K562 (cell line): ENCODE results near the gene PPP1R15A. TPM values are rescaled to one million over a fixed set of nuclear protein-coding genes. Genes with fewer than 3 reads are reported as not detected.

ENCODE experiments used
- CBX3 ChIP-seq, 2 experiments: IDR thresholded peaks; 1 replicate in 1 of 2; 2 replicates in 1 of 2; pipeline ENCODE4 v1.6.1; 2012; ENCODE audit warnings: inconsistent platforms in 2 of 2, low read length in 2 of 2, borderline replicate concordance in 1 of 2, control low read depth in 1 of 2
- EP300 ChIP-seq: IDR thresholded peaks from 2 replicates; pipeline ENCODE4 v1.6.1; 2012; ENCODE audit warnings: low read length, improper control_type of control experiment
- ETS2 ChIP-seq: IDR thresholded peaks from 2 replicates; pipeline ENCODE4 v1.6.1; 2016; ENCODE audit warnings: borderline replicate concordance, missing genetic modification characterization, mild to moderate bottlenecking, moderate library complexity, missing compliant biosample characterization; ENCODE audit not compliant: poor library complexity, severe bottlenecking
- GABPA ChIP-seq: fragments of 200-800 bp; sonication (Bioruptor generic); conservative IDR thresholded peaks from 2 replicates; pipeline ENCODE4 v1.6.1; 2016; ENCODE audit warnings: low read depth, missing genetic modification characterization, missing compliant biosample characterization
- MBD2 ChIP-seq: sonication (generic); IDR thresholded peaks from 2 replicates; pipeline ENCODE4 v1.6.1; 2016; ENCODE audit warnings: low read depth, borderline replicate concordance
- MTA1 ChIP-seq: fragments of 450-650 bp; IDR thresholded peaks from 2 replicates; pipeline ENCODE4 v1.6.1; 2017; ENCODE audit warnings: borderline replicate concordance
- NCOA1 ChIP-seq: fragments of 450-650 bp; IDR thresholded peaks from 2 replicates; pipeline ENCODE4 v1.6.1; 2016; ENCODE audit warnings: low read depth
- NFE2 ChIP-seq: IDR thresholded peaks from 2 replicates; pipeline ENCODE4 v1.6.1; 2014; ENCODE audit warnings: antibody characterized with exemption, low read depth
- NFIC ChIP-seq: fragments of 450-650 bp; IDR thresholded peaks from 2 replicates; pipeline ENCODE4 v1.6.1; 2017; ENCODE audit warnings: mild to moderate bottlenecking, inconsistent platforms
- NR2C1 ChIP-seq, 2 experiments: fragments of 450-650 bp; IDR thresholded peaks; 2 replicates each; pipeline ENCODE4 v1.6.1; 2017; ENCODE audit warnings: mild to moderate bottlenecking in 2 of 2, antibody characterized with exemption in 1 of 2, inconsistent platforms in 1 of 2, missing compliant biosample characterization in 1 of 2, missing genetic modification characterization in 1 of 2
- PTRF ChIP-seq: fragments of 450-650 bp; IDR thresholded peaks from 2 replicates; pipeline ENCODE4 v1.6.1; 2016; ENCODE audit warnings: mild to moderate bottlenecking, missing genetic modification characterization, missing compliant biosample characterization
- RBFOX2 ChIP-seq: fragments of 200-400 bp; formaldehyde crosslinking; IDR thresholded peaks from 2 replicates; pipeline ENCODE4 v1.6.1; 2017; ENCODE audit warnings: low read depth, mild to moderate bottlenecking, low read length, moderate library complexity
- SP1 ChIP-seq: sonication (generic); formaldehyde crosslinking; IDR thresholded peaks from 2 replicates; pipeline ENCODE4 v1.8.1; 2022; ENCODE audit warnings: mild to moderate bottlenecking, missing genetic modification reagents
- SREBF2 ChIP-seq: sonication (generic); formaldehyde crosslinking; IDR thresholded peaks from 2 replicates; pipeline ENCODE4 v1.4.0; 2020; ENCODE audit warnings: mild to moderate bottlenecking, missing genetic modification reagents
- SUPT5H ChIP-seq: fragments of 450-650 bp; IDR thresholded peaks from 2 replicates; pipeline ENCODE4 v1.6.1; 2016
- THRAP3 ChIP-seq: fragments of 450-650 bp; IDR thresholded peaks from 2 replicates; pipeline ENCODE4 v1.6.1; 2016; ENCODE audit warnings: mild to moderate bottlenecking, inconsistent platforms, borderline replicate concordance
- TSC22D4 ChIP-seq: fragments of 450-650 bp; IDR thresholded peaks from 2 replicates; pipeline ENCODE4 v1.6.1; 2016; ENCODE audit warnings: missing genetic modification characterization, missing biosample characterization, control low read depth
- ZC3H8 ChIP-seq: fragments of 450-650 bp; IDR thresholded peaks from 2 replicates; pipeline ENCODE4 v1.6.1; 2017
- ZNF134 ChIP-seq: fragments of 250-450 bp; sonication (Bioruptor Pico); conservative IDR thresholded peaks from 2 replicates; pipeline ENCODE4 v1.4.0; 2020
- ZNF143 ChIP-seq: sonication (generic); formaldehyde crosslinking; IDR thresholded peaks from 2 replicates; pipeline ENCODE4 v1.9.0; 2022; ENCODE audit warnings: mild to moderate bottlenecking, missing genetic modification reagents
- ZNF197 ChIP-seq: fragments of 200-800 bp; sonication (Bioruptor generic); IDR thresholded peaks from 2 replicates; pipeline ENCODE4 v1.6.1; 2016; ENCODE audit warnings: low read depth, missing genetic modification characterization, missing compliant biosample characterization
- ZNF436 ChIP-seq: fragments of 250-450, 450-650 bp; sonication (Bioruptor Pico); formaldehyde crosslinking; IDR thresholded peaks from 2 replicates; pipeline ENCODE4 v1.7.0; 2020; ENCODE audit warnings: mild to moderate bottlenecking
- ZNF551 ChIP-seq: fragments of 250-450 bp; sonication (Bioruptor Pico); IDR thresholded peaks from 2 replicates; pipeline ENCODE4 v1.5.0; 2021; ENCODE audit warnings: mild to moderate bottlenecking, moderate library complexity
- ZNF609 ChIP-seq: sonication (generic); formaldehyde crosslinking; IDR thresholded peaks from 2 replicates; pipeline ENCODE4 v1.8.1; 2023; ENCODE audit warnings: missing genetic modification reagents, mild to moderate bottlenecking, borderline replicate concordance
- ZNF644 ChIP-seq: fragments of 200-800 bp; sonication (Bioruptor generic); IDR thresholded peaks from 2 replicates; pipeline ENCODE4 v1.6.1; 2016; ENCODE audit warnings: low read depth, missing genetic modification characterization, missing compliant biosample characterization
- polyA plus RNA-seq, 8 experiments: library from polyadenylated mRNA; depleted of rRNA in 4 of 8; stranded (reverse) in 5 of 8; unstranded in 3 of 8; fragments of >200 nt; fragmentation: Nextera tagmentation in 2 of 8; fragmentation: Illumina TruSeq in 1 of 8; extraction: Ambion mirVana in 2 of 8; extraction: Trizol in 1 of 8; gene quantifications; 2 replicates each; pipeline versions ENCODE4 v1.2.1 to v1.2.3, GENCODE V29; 2011 to 2014; ENCODE audit warnings: inconsistent platforms in 1 of 8, missing spikeins in 1 of 8
- total RNA-seq, 7 experiments: library from RNA; depleted of rRNA in 6 of 7; stranded (reverse); fragments of >200 nt in 6 of 7; fragmentation: Illumina TruSeq in 2 of 7; extraction: Trizol in 2 of 7; gene quantifications; 2 replicates each; pipeline versions ENCODE4 v1.2.1 to v1.2.3, GENCODE V29; 2011 to 2021; ENCODE audit warnings: low replicate concordance in 1 of 7
- TF ChIP-seq, protein P1 (sequence below): sonication (generic); formaldehyde crosslinking; IDR thresholded peaks from 2 replicates; pipeline ENCODE4 v1.8.1; 2022; ENCODE audit warnings: missing genetic modification reagents

Gene PPP1R15A
- total and polyA plus RNA-seq, 9 of the 15 experiments (the other 6 are each of a cell fraction or from before 2014, with no cell fraction given), result 0.42 to 73.7 (median 44.0) TPM

- peak; percentile 52; the same call in 1 of the 2 replicates for TF ChIP-seq NR2C1 (IDR thresholded peaks at IDR 0.05)
- peak; percentile 52; the same call in 1 of the 2 replicates for TF ChIP-seq NR2C1 (tag; IDR thresholded peaks at IDR 0.05)
- TF ChIP-seq GABPA, result no peak; the same call in 1 of the 2 replicates
- TF ChIP-seq TSC22D4 (tag), result no peak
- no peak for TF ChIP-seq NFE2
- TF ChIP-seq THRAP3, result no peak
- peak; percentile 64 for TF ChIP-seq SP1 (CRISPR knock-in tag)
- no peak for TF ChIP-seq ZNF134 (CRISPR knock-in tag)
- no peak for TF ChIP-seq NCOA1
- peak in 1 of 2 experiments; percentile 40; a peak in 1 of 3 replicates for TF ChIP-seq CBX3 (IDR thresholded peaks at IDR 0.05; ENCODE audit: borderline replicate concordance in 1 of 2, low read length in 2 of 2)
- no peak for TF ChIP-seq PTRF (tag)
- TF ChIP-seq NFIC, result peak; percentile 22; the same call in 1 of the 2 replicates
- TF ChIP-seq ZNF436 (CRISPR knock-in tag), result no peak
- TF ChIP-seq ZNF644, result peak; percentile 90
- TF ChIP-seq ZNF143 (CRISPR knock-in tag), result peak; percentile 97
- TF ChIP-seq RBFOX2, result peak; percentile 14; the same call in 1 of the 2 replicates
- TF ChIP-seq ZC3H8, result no peak
- no peak for TF ChIP-seq ZNF609 (CRISPR knock-in tag)
- TF ChIP-seq, protein P1, sequence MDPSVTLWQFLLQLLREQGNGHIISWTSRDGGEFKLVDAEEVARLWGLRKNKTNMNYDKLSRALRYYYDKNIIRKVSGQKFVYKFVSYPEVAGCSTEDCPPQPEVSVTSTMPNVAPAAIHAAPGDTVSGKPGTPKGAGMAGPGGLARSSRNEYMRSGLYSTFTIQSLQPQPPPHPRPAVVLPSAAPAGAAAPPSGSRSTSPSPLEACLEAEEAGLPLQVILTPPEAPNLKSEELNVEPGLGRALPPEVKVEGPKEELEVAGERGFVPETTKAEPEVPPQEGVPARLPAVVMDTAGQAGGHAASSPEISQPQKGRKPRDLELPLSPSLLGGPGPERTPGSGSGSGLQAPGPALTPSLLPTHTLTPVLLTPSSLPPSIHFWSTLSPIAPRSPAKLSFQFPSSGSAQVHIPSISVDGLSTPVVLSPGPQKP (CRISPR knock-in tag), result no peak
- TF ChIP-seq ETS2, result no peak
- TF ChIP-seq SREBF2 (CRISPR knock-in tag), result no peak
- TF ChIP-seq MTA1, result 0 out of 2 replicates have a peak, but pooled peaks have one; percentile 28
- peak; percentile 85; the same call in 1 of the 2 replicates for TF ChIP-seq ZNF197 (CRISPR knock-in tag)
- no peak for TF ChIP-seq ZNF551 (CRISPR knock-in tag)
- peak; percentile 89 for TF ChIP-seq MBD2
- TF ChIP-seq EP300, result 0 out of 2 replicates have a peak, but pooled peaks have one; percentile 26
- peak; percentile 28; the same call in 1 of the 2 replicates for TF ChIP-seq SUPT5H
Measured at GRCh38 chr19:48918801-48919247, 46.6 kb downstream of the PPP1R15A start (continued).
